Measurements from ENCODE around the gene PLA2G2F. TPM values are rescaled to one million over a fixed set of nuclear protein-coding genes. Genes with fewer than 3 reads are reported as not detected.
A peak's percentile ranks its signal among the peaks of the same experiment; 100 is the strongest.

PLA2G2F gene
- polyA plus RNA-seq, 2 of the 4 experiments (the other 2 are of a cell fraction), result not detected

DNA sequence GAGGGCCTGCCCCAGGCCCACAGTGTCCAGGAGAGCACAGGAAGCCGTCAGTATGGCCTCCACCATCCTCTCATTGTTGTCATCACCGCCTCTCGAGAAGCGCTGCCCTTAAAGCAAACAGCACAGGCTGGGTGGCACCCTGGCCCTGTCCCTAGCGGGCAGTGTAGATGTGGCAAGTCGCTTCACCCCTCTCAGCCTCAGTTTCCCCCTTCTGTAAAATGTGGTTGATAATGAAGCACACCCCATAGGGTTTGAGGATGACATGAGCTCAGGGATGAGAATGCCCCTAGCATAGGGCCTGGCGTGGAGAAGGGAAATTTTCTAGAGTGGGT is 13.4 kb downstream of the PLA2G2F start:
- H3K4me3 ChIP-seq, result no peak overlapping the region; the same call in 2 of the 3 replicates
- TF ChIP-seq NPAS2 (CRISPR knock-in tag; IDR thresholded peaks at IDR 0.05; ENCODE audit: borderline replicate concordance), result no peak
- TF ChIP-seq KDM5A (IDR thresholded peaks at IDR 0.05), result no peak
- no peak for TF ChIP-seq SMC3 (IDR thresholded peaks at IDR 0.05)
- TF ChIP-seq FOXS1 (CRISPR knock-in tag; IDR thresholded peaks at IDR 0.05), result no peak
- TF ChIP-seq BHLHE40 (IDR thresholded peaks at IDR 0.05; ENCODE audit: low read depth, low read length), result no peak
- TF ChIP-seq EP300 (IDR thresholded peaks at IDR 0.05), result no peak
- TF ChIP-seq RAD21 (conservative IDR thresholded peaks at IDR 0.05 in 1 of 2, IDR thresholded peaks at IDR 0.05 in 1 of 2), result no peak
- TF ChIP-seq ZSCAN20 (CRISPR knock-in tag; IDR thresholded peaks at IDR 0.05), result no peak
- TF ChIP-seq TP53 (CRISPR knock-in tag; IDR thresholded peaks at IDR 0.05), result no peak
- TF ChIP-seq GATA3 (IDR thresholded peaks at IDR 0.05; ENCODE audit: borderline replicate concordance), result no peak
- no peak for TF ChIP-seq E2F6 (IDR thresholded peaks at IDR 0.05; ENCODE audit: borderline replicate concordance, low read depth)
- TF ChIP-seq RARB (CRISPR knock-in tag; IDR thresholded peaks at IDR 0.05), result no peak
- no peak for TF ChIP-seq TFCP2L1 (CRISPR knock-in tag; IDR thresholded peaks at IDR 0.05)
- 59% methylated on average over 5 of the region's 7 CpGs for WGBS (ENCODE audit: missing lambda C conversion rate)
- FAIRE-seq, result no peak
- H3K4me1 ChIP-seq, result 0 out of 3 replicates have a peak, but pooled peaks cover 10% of the 10 kb centered on the region
- peak overlapping the region; percentile 75 to 77; a peak in 2 of 6 replicates for H3K27ac ChIP-seq
- no peaks in the 10 kb centered on the region for H3K9me3 ChIP-seq
- POLR2A ChIA-PET, result no interaction called here
- H3K4me2 ChIP-seq, result peak overlapping the region; percentile 99; the same call in 1 of the 3 replicates
- no peak for DNase-seq (ENCODE audit: low read depth in 1 of 2, low spot score in 1 of 2)
- no peak for ATAC-seq
- CTCF ChIA-PET, result interaction anchor here (0.6 to 8.5 kb wide), 34 partner anchors 9 to 490 kb away, joined by 3 to 125 read pairs (median 4); partner anchors contain the start of genes OTUD3 and PLA2G2E

GRCh38 chr1:20153000-20153418 is 13.9 kb downstream of the PLA2G2F start:
- H3K9me3 ChIP-seq, result no peaks in the 10 kb centered on the region
- no peak overlapping the region for H3K4me3 ChIP-seq
- ChIA-PET POLR2A (no interaction called here), CTCF (interaction anchor here (0.7 to 8.5 kb wide), 26 partner anchors 9 to 387 kb away, joined by 3 to 125 read pairs (median 4); partner anchors contain the start of genes OTUD3 and PLA2G2E)
- 50% methylated on average over 2 of the region's 6 CpGs for WGBS (ENCODE audit: missing lambda C conversion rate)
- no peak overlapping the region for H3K4me2 ChIP-seq
- H3K4me1 ChIP-seq, result 0 out of 3 replicates have a peak, but pooled peaks cover 10% of the 10 kb centered on the region
- ATAC-seq, result no peak
- TF ChIP-seq POLR2A (IDR thresholded peaks at IDR 0.05; ENCODE audit: low read length) (no peak), HES2 (IDR thresholded peaks at IDR 0.05) (no peak), SMC3 (IDR thresholded peaks at IDR 0.05) (no peak), CHD2 (IDR thresholded peaks at IDR 0.05; ENCODE audit: low read length, partially characterized antibody) (no peak), MAFK (IDR thresholded peaks at IDR 0.05; ENCODE audit: partially characterized antibody) (no peak), ZSCAN20 (CRISPR knock-in tag; IDR thresholded peaks at IDR 0.05) (no peak), JUNB (IDR thresholded peaks at IDR 0.05) (no peak), CHD4 (IDR thresholded peaks at IDR 0.05; ENCODE audit: borderline replicate concordance) (no peak), FOXS1 (CRISPR knock-in tag; IDR thresholded peaks at IDR 0.05) (no peak), ZNF302 (CRISPR knock-in tag; IDR thresholded peaks at IDR 0.05) (no peak), ELK1 (IDR thresholded peaks at IDR 0.05; ENCODE audit: low read depth, low read length) (no peak), CEBPB (IDR thresholded peaks at IDR 0.05) (no peak), NPAS2 (CRISPR knock-in tag; IDR thresholded peaks at IDR 0.05; ENCODE audit: borderline replicate concordance) (no peak), MAZ (IDR thresholded peaks at IDR 0.05; ENCODE audit: borderline replicate concordance, low read depth, low read length) (no peak)
- TF ChIP-seq, protein P1, sequence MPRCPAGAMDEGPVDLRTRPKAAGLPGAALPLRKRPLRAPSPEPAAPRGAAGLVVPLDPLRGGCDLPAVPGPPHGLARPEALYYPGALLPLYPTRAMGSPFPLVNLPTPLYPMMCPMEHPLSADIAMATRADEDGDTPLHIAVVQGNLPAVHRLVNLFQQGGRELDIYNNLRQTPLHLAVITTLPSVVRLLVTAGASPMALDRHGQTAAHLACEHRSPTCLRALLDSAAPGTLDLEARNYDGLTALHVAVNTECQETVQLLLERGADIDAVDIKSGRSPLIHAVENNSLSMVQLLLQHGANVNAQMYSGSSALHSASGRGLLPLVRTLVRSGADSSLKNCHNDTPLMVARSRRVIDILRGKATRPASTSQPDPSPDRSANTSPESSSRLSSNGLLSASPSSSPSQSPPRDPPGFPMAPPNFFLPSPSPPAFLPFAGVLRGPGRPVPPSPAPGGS (IDR thresholded peaks at IDR 0.05), result no peak
- no peak for FAIRE-seq
- peak in 1 of 2 experiments; percentile 11 for DNase-seq (ENCODE audit: low read depth in 1 of 2, low spot score in 1 of 2)
- peak overlapping the region in 1 of 2 experiments; percentile 75; a peak in 2 of 6 replicates for H3K27ac ChIP-seq
